ENCODE data around the gene GNRHR. TPM values are rescaled to one million over a fixed set of nuclear protein-coding genes. Genes with fewer than 3 reads are reported as not detected.
"Not testable (repeated sequence)": the region's sequence is repeated elsewhere in the genome, so short reads cannot be mapped to it uniquely, and the experiment has no call there.

Gene GNRHR
- total RNA-seq, 1 donor: under 0.01 TPM

- no peak overlapping the region for H3K4me3 ChIP-seq (ENCODE audit: low read depth, low read length)
- no peak for TF ChIP-seq CTCF (IDR thresholded peaks at IDR 0.05; ENCODE audit: insufficient read depth, low read depth, low read length)
Measured at GRCh38 chr4:67736262-67736661, 17.9 kb downstream of the GNRHR start.

DNA sequence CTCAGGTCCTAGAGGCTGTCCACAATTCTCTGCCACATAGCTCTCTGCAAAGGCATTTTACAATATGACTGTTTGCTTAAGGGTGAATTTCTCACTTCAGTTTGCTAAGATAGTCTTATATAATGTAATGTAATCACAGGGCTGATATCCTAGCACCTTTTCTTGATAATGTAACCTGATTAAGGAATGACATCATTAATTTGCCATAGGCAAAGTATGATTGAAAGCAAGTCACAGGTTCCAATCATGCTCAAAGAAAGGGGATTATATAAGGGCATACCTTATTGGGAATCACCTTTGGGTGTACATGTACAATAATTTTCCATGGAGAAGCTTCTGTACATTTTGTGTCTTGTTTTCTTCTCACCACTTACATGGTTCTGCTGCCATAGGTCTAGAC, 18.9 kb downstream of the GNRHR start:
- no peak overlapping the region for H3K4me3 ChIP-seq (ENCODE audit: low read depth, low read length)
- no peak for TF ChIP-seq CTCF (IDR thresholded peaks at IDR 0.05; ENCODE audit: insufficient read depth, low read depth, low read length)

More at GRCh38 chr4:67736262-67736661, 17.9 kb downstream of the GNRHR start:
- no peak for DNase-seq (ENCODE audit: low read depth)

GRCh38 chr4:67730511-67730910, 23.7 kb downstream of the GNRHR start:
- DNase-seq (ENCODE audit: low read depth); H3K4me3 ChIP-seq (ENCODE audit: low read depth, low read length): not testable (repeated sequence)

More for the DNA sequence above, 18.9 kb downstream of the GNRHR start:
- DNase-seq (ENCODE audit: low read depth): no peak

DNA sequence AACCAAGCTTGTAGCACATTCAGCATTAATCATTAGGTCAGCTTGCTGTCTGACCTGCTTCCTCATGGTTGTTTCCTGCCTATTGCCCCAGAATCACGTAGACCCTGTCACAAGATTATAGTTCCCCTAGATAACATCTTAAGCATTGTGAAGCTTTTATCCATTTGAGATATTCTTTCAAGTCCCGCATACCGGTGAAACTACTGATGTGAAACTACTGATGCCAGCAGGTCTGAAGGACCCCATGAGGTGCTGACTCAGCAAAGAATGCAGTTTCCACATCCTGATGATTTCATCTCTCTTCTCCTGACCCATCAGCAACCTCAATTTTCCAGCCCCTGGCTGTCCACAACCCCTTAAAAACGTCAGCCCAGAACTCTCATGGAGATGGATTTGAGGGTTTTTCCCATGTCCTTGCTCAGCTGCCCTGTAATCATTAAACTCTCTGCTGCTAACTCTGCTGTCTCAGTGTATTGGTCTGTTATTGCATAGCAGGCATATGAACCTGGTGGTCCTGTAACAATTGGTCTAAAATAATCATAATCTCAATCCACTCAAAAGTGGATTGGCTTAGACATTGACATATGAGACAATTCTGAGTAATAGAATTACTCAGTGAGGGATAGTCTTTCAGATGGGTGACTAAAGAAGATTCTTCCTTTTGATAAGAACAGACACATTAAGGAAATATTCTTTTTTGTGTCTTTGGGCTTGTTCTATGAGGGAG, 26.9 kb downstream of the GNRHR start:
- no peak overlapping the region for H3K4me3 ChIP-seq (ENCODE audit: low read depth, low read length)
- peak; percentile 57 for DNase-seq (ENCODE audit: low read depth)
- TF ChIP-seq CTCF (IDR thresholded peaks at IDR 0.05; ENCODE audit: insufficient read depth, low read depth, low read length): no peak

DNA sequence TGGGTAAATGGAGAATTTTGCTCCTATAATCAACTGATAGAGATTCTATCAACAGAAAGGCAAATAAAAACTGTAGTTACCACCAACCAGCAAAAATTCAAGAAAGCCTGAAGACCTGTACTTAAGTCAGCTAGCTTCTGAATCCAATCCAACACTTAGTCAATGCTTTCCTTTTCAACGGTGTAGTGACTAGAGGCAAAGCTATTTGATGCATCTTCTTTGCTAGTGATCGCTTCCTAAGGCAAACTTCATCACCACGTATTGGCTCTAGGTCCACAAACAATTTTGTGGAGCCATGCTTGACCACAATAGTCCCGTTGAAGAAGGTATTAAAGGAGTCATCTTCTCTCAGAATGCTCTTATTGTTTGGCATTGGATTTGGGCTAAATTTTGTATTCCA, 28.2 kb downstream of the GNRHR start:
- no peak for TF ChIP-seq CTCF (IDR thresholded peaks at IDR 0.05; ENCODE audit: insufficient read depth, low read depth, low read length)
- DNase-seq (ENCODE audit: low read depth): no peak
- H3K4me3 ChIP-seq (ENCODE audit: low read depth, low read length): no peak overlapping the region

- no peak for DNase-seq (ENCODE audit: low read depth)
- no peak overlapping the region for H3K4me3 ChIP-seq (ENCODE audit: low read depth, low read length)
- no peak for TF ChIP-seq CTCF (IDR thresholded peaks at IDR 0.05; ENCODE audit: insufficient read depth, low read depth, low read length)
Measured at GRCh38 chr4:67725132-67725531, 29.1 kb downstream of the GNRHR start.

DNA sequence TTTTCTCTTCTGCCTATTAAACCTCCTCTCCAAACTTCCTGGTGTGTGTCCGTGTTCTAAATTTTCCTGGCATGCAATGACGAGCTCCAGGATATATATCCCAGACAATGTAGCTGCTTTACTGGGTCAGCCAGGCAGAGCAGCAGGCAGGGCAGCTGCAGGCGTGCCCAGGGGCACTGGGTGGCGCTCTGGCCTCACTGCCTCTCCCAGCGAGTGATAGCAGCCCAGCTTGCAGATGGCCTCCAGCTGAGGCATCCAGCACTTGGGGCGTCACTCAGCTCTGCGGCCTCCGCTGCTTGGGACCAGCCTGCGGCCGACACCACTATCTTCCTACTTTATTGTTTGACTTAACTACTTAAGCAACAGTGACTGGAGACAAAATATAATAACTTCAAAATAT, 30.2 kb downstream of the GNRHR start:
- TF ChIP-seq CTCF (IDR thresholded peaks at IDR 0.05; ENCODE audit: insufficient read depth, low read depth, low read length): peak; percentile 32
- DNase-seq (ENCODE audit: low read depth): no peak

More for the DNA sequence above, 30.2 kb downstream of the GNRHR start:
- no peak overlapping the region for H3K4me3 ChIP-seq (ENCODE audit: low read depth, low read length)
